ENCODE measurements around the gene PGD. TPM values are rescaled to one million over a fixed set of nuclear protein-coding genes. Genes with fewer than 3 reads are reported as not detected.

Gene PGD
- 69.6 and 82.7 TPM in 2 replicates for total RNA-seq (2014; rRNA removed; shearing (Covaris generic))

DNA sequence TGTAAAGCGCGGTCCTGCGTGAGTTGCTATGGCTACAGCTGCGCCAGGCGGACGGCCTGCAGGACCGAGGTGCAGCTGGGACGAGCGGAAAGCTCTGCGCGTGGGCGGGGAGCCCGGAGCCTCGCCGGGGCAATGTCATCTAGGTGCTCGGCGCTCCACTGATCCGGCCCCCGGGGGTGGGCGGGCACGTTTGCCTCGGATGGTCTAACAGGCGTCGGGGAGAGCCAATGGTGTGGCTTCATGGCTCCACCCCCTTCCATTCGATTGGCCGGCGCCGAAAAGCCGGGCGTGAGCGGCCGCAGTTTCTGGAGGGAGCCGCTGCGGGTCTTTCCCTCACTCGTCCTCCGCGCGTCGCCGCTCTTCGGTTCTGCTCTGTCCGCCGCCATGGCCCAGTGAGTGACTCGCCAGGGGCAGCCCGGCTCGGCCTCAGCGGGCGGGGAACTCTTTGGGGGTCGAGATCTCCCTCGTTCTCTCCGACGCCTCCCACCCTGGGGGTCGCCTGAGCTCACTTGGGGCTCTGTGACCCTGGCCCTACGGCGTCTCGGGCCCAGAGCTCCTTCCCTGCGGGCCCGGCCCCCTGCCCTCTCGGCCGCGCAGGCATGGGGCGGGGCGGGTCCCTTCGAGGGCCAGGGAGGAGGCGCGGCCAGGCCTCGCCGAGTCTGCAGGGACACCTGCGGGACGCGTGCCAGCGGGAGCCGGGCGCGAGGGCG lies at the start of gene PGD:
TSS of gene PGD (plus strand) at position 331 of the 710 bp plus-strand sequence. CDS start at position 385, 54 bp downstream.

DNA sequence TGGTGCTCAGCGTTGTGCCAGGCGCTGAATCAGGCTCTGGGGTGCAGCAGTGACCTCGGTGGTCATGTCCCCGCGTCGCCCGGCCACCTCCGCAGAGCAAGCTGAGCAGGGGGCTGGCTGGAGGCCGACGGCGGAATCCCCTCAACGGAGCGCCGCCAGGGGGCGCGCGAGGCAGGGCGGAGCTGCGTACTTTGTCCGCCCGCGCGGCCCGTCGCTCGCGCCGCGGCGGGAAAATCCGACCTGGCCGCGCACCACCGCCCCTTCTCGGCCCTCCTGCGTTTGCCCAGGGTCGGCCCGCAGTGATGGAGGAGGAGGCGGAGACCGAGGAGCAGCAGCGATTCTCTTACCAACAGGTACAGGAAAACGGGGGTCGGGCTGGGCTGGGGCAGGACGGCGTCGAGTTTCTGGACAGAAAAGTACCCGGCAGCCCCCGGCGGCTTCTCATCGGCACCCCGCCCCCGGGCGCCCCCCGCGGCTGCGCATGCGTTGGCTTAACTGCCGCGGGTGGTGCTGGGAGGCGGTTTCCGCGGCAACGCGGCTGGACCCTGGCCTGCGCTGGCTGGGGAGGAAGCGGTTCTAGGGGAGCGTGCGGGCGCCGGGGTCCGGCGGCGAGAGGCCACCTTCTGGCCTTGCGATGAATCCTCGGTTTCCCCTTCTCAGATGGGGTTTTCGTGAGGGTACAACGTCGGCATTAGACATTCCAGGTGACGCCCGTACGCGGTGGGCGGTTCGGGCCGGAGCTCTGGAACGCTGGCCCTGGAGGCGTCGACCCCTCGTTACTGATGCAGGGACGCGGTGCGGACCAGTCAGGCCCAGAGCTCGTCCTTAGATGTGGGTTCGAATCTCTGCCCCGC lies 31.6 kb downstream of the PGD start, which contains the start of gene CENPS:
TSS of gene CENPS (plus strand) at position 218 of the 854 bp plus-strand sequence. CDS start at position 303, 85 bp downstream.

DNA sequence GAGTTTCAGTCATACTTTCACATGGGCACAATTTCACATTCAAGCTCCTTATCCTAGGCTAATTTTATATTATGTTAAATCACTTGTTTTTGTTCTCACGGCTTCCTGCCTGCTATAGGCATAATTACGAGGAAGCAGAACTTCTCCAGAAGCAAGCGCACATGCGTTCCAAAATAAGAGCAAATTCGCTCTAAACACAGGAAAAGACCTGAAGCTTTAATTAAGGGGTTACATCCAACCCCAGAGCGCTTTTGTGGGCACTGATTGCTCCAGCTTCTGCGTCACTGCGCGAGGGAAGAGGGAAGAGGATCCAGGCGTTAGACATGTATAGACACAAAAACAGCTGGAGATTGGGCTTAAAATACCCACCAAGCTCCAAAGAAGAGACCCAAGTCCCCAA lies 50.9 kb downstream of the PGD start, which contains the start of gene CORT:
TSS of gene CORT (plus strand) at position 281 of the 400 bp plus-strand sequence. CDS start 193 bp downstream, outside the sequence.

Other genes starting within 250 kb of the PGD start
- gene KIF1B, start 188.5 kb upstream of the PGD start, total RNA-seq (2014; rRNA removed; shearing (Covaris generic)): 17.9 and 19.2 TPM in 2 replicates
- gene CENPS, start 31.4 kb downstream of the PGD start, total RNA-seq (2014; rRNA removed; shearing (Covaris generic)): 37.3 and 38.6 TPM in 2 replicates
- 0.64 and 0.66 TPM in 2 replicates for gene CORT, start 51.0 kb downstream of the PGD start, total RNA-seq (2014; rRNA removed; shearing (Covaris generic))
- 47.8 and 56.0 TPM in 2 replicates for gene DFFA, start 73.5 kb downstream of the PGD start, total RNA-seq (2014; rRNA removed; shearing (Covaris generic))
- 21.0 and 22.0 TPM in 2 replicates for gene PEX14, start 75.9 kb downstream of the PGD start, total RNA-seq (2014; rRNA removed; shearing (Covaris generic))

All from A375 (cell line).